ENCODE results near the gene NEU4. TPM values are rescaled to one million over a fixed set of nuclear protein-coding genes. Genes with fewer than 3 reads are reported as not detected.

The NEU4 gene
- total and polyA plus RNA-seq, 2 of the 4 experiments (the other 2 are of a cell fraction) = not detected

DNA sequence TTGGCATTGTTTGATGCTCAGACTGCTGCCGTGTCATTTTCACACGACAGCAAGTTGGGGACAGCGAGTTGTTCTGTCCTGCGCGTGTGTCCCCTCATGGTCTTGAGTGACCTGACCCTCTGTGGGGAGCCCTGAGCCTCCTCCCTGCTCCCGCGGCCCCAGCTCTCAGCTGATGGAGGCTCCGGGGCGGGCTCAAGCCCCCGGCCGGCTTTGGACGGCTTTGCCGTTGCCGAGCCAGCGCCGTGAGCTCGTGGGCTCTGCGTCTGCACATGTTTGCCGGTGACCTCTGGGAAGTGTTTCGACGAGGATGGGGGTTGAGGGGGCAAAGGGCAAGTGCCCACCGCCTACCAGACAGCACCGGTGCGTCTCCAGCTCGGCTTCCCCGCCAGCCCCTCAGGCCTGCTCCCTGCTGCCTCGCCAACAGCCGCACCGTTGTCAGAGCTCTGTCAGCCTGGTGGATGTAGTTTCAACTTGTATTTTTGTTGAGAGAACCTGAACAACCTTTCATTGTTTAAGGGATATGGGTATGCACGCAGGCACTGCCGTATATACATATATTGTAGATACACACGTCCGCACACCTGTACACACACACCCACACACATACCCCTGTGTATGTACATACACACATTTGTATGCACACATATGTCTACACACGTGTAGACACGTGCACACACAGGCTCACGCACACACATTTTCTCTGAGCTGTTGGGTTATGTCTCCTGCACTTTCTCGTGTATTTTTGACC lies 36.0 kb downstream of the NEU4 start:
- ChIA-PET CTCF (no interaction called here), POLR2A (ENCODE audit: unreplicated experiment) (no interaction called here)
- no peak overlapping the region for H3K9ac ChIP-seq (ENCODE audit: low read depth, low read length)
- H2BK20ac ChIP-seq (ENCODE audit: low read depth, low read length) = no peak overlapping the region
- no peak overlapping the region for H2AFZ ChIP-seq (replicated peaks; ENCODE audit: low read length, poor library complexity)
- DNase-seq = no peak
- intact Hi-C loops (cut with micrococcal nuclease) = no loop called here
- H3K18ac ChIP-seq (ENCODE audit: low read depth, low read length) = no peak overlapping the region
- no peaks in the 10 kb centered on the region for H3K9me1 ChIP-seq (ENCODE audit: insufficient read depth, low read length)
- no peak overlapping the region for H3K4me3 ChIP-seq (ENCODE audit: insufficient read depth, low read depth, low read length)
- no peaks in the 10 kb centered on the region for H3K4me1 ChIP-seq (ENCODE audit: control insufficient read depth, insufficient read depth, low read length)
- H2AK9ac ChIP-seq (replicated peaks; ENCODE audit: low read depth, low read length, poor library complexity) = no peak overlapping the region
- H3K27ac ChIP-seq (ENCODE audit: insufficient read depth, low read length) = no peak overlapping the region
- TF ChIP-seq, protein P1, sequence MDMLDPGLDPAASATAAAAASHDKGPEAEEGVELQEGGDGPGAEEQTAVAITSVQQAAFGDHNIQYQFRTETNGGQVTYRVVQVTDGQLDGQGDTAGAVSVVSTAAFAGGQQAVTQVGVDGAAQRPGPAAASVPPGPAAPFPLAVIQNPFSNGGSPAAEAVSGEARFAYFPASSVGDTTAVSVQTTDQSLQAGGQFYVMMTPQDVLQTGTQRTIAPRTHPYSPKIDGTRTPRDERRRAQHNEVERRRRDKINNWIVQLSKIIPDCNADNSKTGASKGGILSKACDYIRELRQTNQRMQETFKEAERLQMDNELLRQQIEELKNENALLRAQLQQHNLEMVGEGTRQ (IDR thresholded peaks at IDR 0.05; ENCODE audit: low read depth, low read length) = no peak
- TF ChIP-seq RAD21 (IDR thresholded peaks at IDR 0.05; ENCODE audit: low read length) (no peak), CEBPB (IDR thresholded peaks at IDR 0.05; ENCODE audit: low read depth, low read length) (no peak), BHLHE40 (IDR thresholded peaks at IDR 0.05; ENCODE audit: low read depth, low read length) (no peak), MAZ (IDR thresholded peaks at IDR 0.05; ENCODE audit: borderline replicate concordance, low read depth, low read length) (no peak), SMC3 (IDR thresholded peaks at IDR 0.05; ENCODE audit: low read depth, low read length) (no peak), MXI1 (IDR thresholded peaks at IDR 0.05; ENCODE audit: borderline replicate concordance, low read depth, low read length) (no peak), NFE2L2 (IDR thresholded peaks at IDR 0.05; ENCODE audit: low read depth, low read length) (no peak), MAFK (IDR thresholded peaks at IDR 0.05; ENCODE audit: low read depth, low read length) (no peak), FOS (IDR thresholded peaks at IDR 0.05; ENCODE audit: low read depth, low read length) (no peak), RCOR1 (IDR thresholded peaks at IDR 0.05; ENCODE audit: insufficient replicate concordance, low read length) (no peak), POLR2A (IDR thresholded peaks at IDR 0.05; ENCODE audit: low read depth, low read length) (no peak)
- TF ChIP-seq, protein P2, sequence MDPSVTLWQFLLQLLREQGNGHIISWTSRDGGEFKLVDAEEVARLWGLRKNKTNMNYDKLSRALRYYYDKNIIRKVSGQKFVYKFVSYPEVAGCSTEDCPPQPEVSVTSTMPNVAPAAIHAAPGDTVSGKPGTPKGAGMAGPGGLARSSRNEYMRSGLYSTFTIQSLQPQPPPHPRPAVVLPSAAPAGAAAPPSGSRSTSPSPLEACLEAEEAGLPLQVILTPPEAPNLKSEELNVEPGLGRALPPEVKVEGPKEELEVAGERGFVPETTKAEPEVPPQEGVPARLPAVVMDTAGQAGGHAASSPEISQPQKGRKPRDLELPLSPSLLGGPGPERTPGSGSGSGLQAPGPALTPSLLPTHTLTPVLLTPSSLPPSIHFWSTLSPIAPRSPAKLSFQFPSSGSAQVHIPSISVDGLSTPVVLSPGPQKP (IDR thresholded peaks at IDR 0.05; ENCODE audit: borderline replicate concordance, low read depth, low read length) = no peak
- TF ChIP-seq, protein P3, sequence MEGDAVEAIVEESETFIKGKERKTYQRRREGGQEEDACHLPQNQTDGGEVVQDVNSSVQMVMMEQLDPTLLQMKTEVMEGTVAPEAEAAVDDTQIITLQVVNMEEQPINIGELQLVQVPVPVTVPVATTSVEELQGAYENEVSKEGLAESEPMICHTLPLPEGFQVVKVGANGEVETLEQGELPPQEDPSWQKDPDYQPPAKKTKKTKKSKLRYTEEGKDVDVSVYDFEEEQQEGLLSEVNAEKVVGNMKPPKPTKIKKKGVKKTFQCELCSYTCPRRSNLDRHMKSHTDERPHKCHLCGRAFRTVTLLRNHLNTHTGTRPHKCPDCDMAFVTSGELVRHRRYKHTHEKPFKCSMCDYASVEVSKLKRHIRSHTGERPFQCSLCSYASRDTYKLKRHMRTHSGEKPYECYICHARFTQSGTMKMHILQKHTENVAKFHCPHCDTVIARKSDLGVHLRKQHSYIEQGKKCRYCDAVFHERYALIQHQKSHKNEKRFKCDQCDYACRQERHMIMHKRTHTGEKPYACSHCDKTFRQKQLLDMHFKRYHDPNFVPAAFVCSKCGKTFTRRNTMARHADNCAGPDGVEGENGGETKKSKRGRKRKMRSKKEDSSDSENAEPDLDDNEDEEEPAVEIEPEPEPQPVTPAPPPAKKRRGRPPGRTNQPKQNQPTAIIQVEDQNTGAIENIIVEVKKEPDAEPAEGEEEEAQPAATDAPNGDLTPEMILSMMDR (conservative IDR thresholded peaks at IDR 0.05; ENCODE audit: low read depth, low read length) = no peak
- no peak for ATAC-seq (ENCODE audit: low read depth)
- H4K8ac ChIP-seq (ENCODE audit: low read depth in 2 of 2, low read length in 2 of 2) = no peak overlapping the region
- no peak overlapping the region for H4K5ac ChIP-seq (ENCODE audit: low read depth, low read length)
- H2AK5ac ChIP-seq (ENCODE audit: low read depth, low read length) = no peak overlapping the region
- H4K20me1 ChIP-seq (ENCODE audit: insufficient read depth, low read length) = no peaks in the 10 kb centered on the region
- no peak overlapping the region for H3K4ac ChIP-seq (ENCODE audit: low read depth, low read length)
- H3K56ac ChIP-seq (ENCODE audit: extremely low read depth, insufficient read depth, low read length) = no peak overlapping the region
- H4K91ac ChIP-seq (ENCODE audit: insufficient read depth, low read depth, low read length) = no peak overlapping the region
- dilution Hi-C loops (cut with HindIII; ENCODE audit: low sequenced_read_pairs, unreplicated experiment) = no loop called here
- H3K79me1 ChIP-seq (ENCODE audit: low read depth in 1 of 2, low read length in 2 of 2) = no peaks in the 10 kb centered on the region
- peaks cover 13% of the 10 kb centered on the region for H3K27me3 ChIP-seq (ENCODE audit: control insufficient read depth, insufficient read depth, low read length)
- 91% methylated on average over 8 of the region's 37 CpGs; no CpG with 5 or more reads in 1 of the 2 experiments for WGBS, 2 experiments (ENCODE audit: extremely low coverage in 2 of 2, insufficient read length in 1 of 2)
- no peak overlapping the region for H3K14ac ChIP-seq (replicated peaks; ENCODE audit: low read depth, low read length)
- no TSS peak for BruUV-seq (replicated peaks)
- no peak overlapping the region for H2BK5ac ChIP-seq (ENCODE audit: low read depth, low read length, poor library complexity, severe bottlenecking)
- H3K23ac ChIP-seq (ENCODE audit: low read depth, low read length) = no peak overlapping the region
- H3K4me2 ChIP-seq (ENCODE audit: low read depth, low read length) = no peak overlapping the region
- in situ Hi-C loops (cut with MboI; ENCODE audit: low sequenced_read_pairs) = no loop called here
- no peak overlapping the region for H2BK15ac ChIP-seq (ENCODE audit: low read depth, low read length)
- H3K9me3 ChIP-seq (ENCODE audit: control insufficient read depth, insufficient read depth, low read length) = no peaks in the 10 kb centered on the region
- H3K36me3 ChIP-seq (ENCODE audit: control insufficient read depth, insufficient read depth, low read length) = no peaks in the 10 kb centered on the region
- no peak overlapping the region for H2BK120ac ChIP-seq (ENCODE audit: low read depth, low read length)
